HEK293 (cell line): ENCODE results near the gene ITPR2.

Source experiments
- CTCF ChIA-PET: fragments of 350-600 bp; formaldehyde crosslinking; extraction: SDS; loops from one replicate; lab custom pipeline; 2021; ENCODE audit warnings: antibody characterized with exemption; lab: Yijun Ruan, JAX
- POLR2A ChIA-PET: fragments of 300-600 bp; formaldehyde crosslinking; extraction: SDS; loops from one replicate; lab custom pipeline; 2020; ENCODE audit warnings: antibody characterized with exemption, inconsistent platforms; lab: Yijun Ruan, JAX
- H3K27ac ChIP-seq: fragments of 200-500 bp; sonication (Bioruptor generic); 2 replicates; pipeline ENCODE4 v1.5.1; 2014; ENCODE audit warnings: low read depth, low read length, control low read depth, inconsistent platforms; ENCODE audit errors: extremely low read depth
- H3K36me3 ChIP-seq, 2 experiments: fragments of 200-500 bp in 1 of 2; sonication (Bioruptor generic) in 1 of 2; 1 replicate in 1 of 2; 2 replicates in 1 of 2; pipeline ENCODE4 v1.5.1; 2014 to 2017; ENCODE audit warnings: inconsistent platforms in 2 of 2, low read length in 2 of 2; ENCODE audit not compliant: control insufficient read depth in 2 of 2, insufficient read depth in 1 of 2
- H3K4me1 ChIP-seq: fragments of 200-500 bp; sonication (Bioruptor generic); 2 replicates; pipeline ENCODE4 v1.5.1; 2014; ENCODE audit warnings: mild to moderate bottlenecking, low read length, inconsistent platforms; ENCODE audit not compliant: control insufficient read depth, insufficient read depth
- H3K4me3 ChIP-seq: 2 replicates; pipeline ENCODE4 v1.5.1; 2011; ENCODE audit warnings: low read depth, mild to moderate bottlenecking, control low read depth, low read length, moderate library complexity
- H3K9me3 ChIP-seq: fragments of 200-500 bp; sonication (Bioruptor generic); 2 replicates; pipeline ENCODE4 v1.5.1; 2014; ENCODE audit warnings: low read depth, low read length, inconsistent platforms; ENCODE audit not compliant: control insufficient read depth, insufficient read depth
- INSM2 ChIP-seq: fragments of 450-650 bp; formaldehyde crosslinking; IDR thresholded peaks from 2 replicates; pipeline ENCODE4 v1.5.1; 2016; ENCODE audit warnings: missing biosample characterization, missing genetic modification characterization
- REPIN1 ChIP-seq: fragments of 450-650 bp; formaldehyde crosslinking; IDR thresholded peaks from 2 replicates; pipeline ENCODE4 v1.5.1; 2017; ENCODE audit warnings: missing biosample characterization, missing genetic modification characterization, low read depth
- ZBTB26 ChIP-seq: fragments of 450-650 bp; formaldehyde crosslinking; optimal IDR thresholded peaks from 2 replicates; pipeline ENCODE3; 2016; ENCODE audit warnings: missing biosample characterization, mild to moderate bottlenecking, missing genetic modification characterization
- ZBTB6 ChIP-seq: fragments of 450-650 bp; formaldehyde crosslinking; IDR thresholded peaks from 2 replicates; pipeline ENCODE4 v1.5.1; 2017; ENCODE audit warnings: missing biosample characterization, missing genetic modification characterization
- ZBTB8A ChIP-seq: fragments of 450-650 bp; formaldehyde crosslinking; IDR thresholded peaks from 2 replicates; pipeline ENCODE4 v1.5.1; 2016; ENCODE audit warnings: missing biosample characterization, missing genetic modification characterization
- ZNF112 ChIP-seq: fragments of 450-650 bp; formaldehyde crosslinking; IDR thresholded peaks from 2 replicates; pipeline ENCODE4 v1.5.0; 2017; ENCODE audit warnings: missing biosample characterization, missing genetic modification characterization
- ZNF155 ChIP-seq: fragments of 450-650 bp; formaldehyde crosslinking; IDR thresholded peaks from 2 replicates; pipeline ENCODE4 v1.5.1; 2016; ENCODE audit warnings: missing biosample characterization, missing genetic modification characterization
- ZNF18 ChIP-seq: fragments of 450-650 bp; formaldehyde crosslinking; IDR thresholded peaks from 2 replicates; pipeline ENCODE4 v1.5.1; 2016; ENCODE audit warnings: missing biosample characterization, missing genetic modification characterization
- ZNF214 ChIP-seq: fragments of 450-650 bp; formaldehyde crosslinking; IDR thresholded peaks from 2 replicates; pipeline ENCODE4 v1.5.1; 2017; ENCODE audit warnings: missing biosample characterization, mild to moderate bottlenecking, missing genetic modification characterization, borderline replicate concordance
- ZNF223 ChIP-seq: fragments of 450-650 bp; formaldehyde crosslinking; IDR thresholded peaks from 2 replicates; pipeline ENCODE4 v1.5.1; 2016; ENCODE audit warnings: missing biosample characterization, missing genetic modification characterization
- ZNF341 ChIP-seq: fragments of 450-650 bp; formaldehyde crosslinking; IDR thresholded peaks from 2 replicates; pipeline ENCODE4; 2016; ENCODE audit warnings: low read depth, missing biosample characterization, missing genetic modification characterization
- ZNF366 ChIP-seq: fragments of 450-650 bp; formaldehyde crosslinking; conservative IDR thresholded peaks from 2 replicates; pipeline ENCODE4 v1.5.1; 2016; ENCODE audit warnings: missing biosample characterization, missing genetic modification characterization
- ZNF423 ChIP-seq: fragments of 450-650 bp; formaldehyde crosslinking; IDR thresholded peaks from 2 replicates; pipeline ENCODE4 v1.5.1; 2016; ENCODE audit warnings: missing biosample characterization, missing genetic modification characterization
- ZNF624 ChIP-seq: fragments of 450-650 bp; formaldehyde crosslinking; IDR thresholded peaks from 2 replicates; pipeline ENCODE4 v1.5.1; 2017; ENCODE audit warnings: missing biosample characterization, missing genetic modification characterization
- ZNF670 ChIP-seq: fragments of 450-650 bp; formaldehyde crosslinking; IDR thresholded peaks from 2 replicates; pipeline ENCODE4 v1.5.1; 2016; ENCODE audit warnings: missing biosample characterization, missing genetic modification characterization, low read depth
- ZNF830 ChIP-seq: fragments of 450-650 bp; IDR thresholded peaks from 2 replicates; pipeline ENCODE4 v1.5.0; 2018; ENCODE audit warnings: missing biosample characterization, missing genetic modification characterization, low read depth, mild to moderate bottlenecking, moderate library complexity
- TF ChIP-seq, protein P1 (sequence below): fragments of 450-650 bp; formaldehyde crosslinking; conservative IDR thresholded peaks from 2 replicates; pipeline ENCODE4 v1.5.1; 2016; ENCODE audit warnings: low read depth, missing biosample characterization, missing genetic modification characterization
- TF ChIP-seq, protein P2 (sequence below): fragments of 450-650 bp; formaldehyde crosslinking; IDR thresholded peaks from 2 replicates; pipeline ENCODE4 v1.5.1; 2016; ENCODE audit warnings: missing biosample characterization, missing genetic modification characterization, borderline replicate concordance

The ITPR2 gene

DNA sequence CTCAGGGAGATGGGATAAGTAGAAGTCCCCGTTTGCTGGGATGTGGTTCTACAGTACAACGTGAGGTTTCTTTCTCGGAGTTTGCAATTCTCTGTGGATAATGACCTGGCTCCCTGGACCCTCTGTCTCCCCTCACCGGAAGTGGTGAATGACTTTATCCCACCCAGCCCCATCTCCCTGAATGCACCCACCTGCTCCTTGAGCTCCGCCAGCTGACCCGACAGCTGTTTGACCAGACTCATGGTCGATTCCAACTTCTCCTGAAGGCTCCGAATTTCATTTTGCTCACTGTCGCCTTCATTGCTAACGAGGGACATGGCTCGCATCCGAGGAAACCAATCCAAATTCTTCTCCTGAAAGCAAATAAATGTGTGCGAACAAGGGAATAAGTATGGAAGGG lies 493.0 kb downstream of the ITPR2 start (continued):
- no peak for TF ChIP-seq INSM2 (tag by site-specific recombination)
- TF ChIP-seq ZNF423 (tag by site-specific recombination): no peak
- TF ChIP-seq ZNF223 (tag by site-specific recombination): no peak

GRCh38 chr12:26338586-26339572 lies 494.1 kb downstream of the ITPR2 start:
- H3K4me1 ChIP-seq: peaks cover 8% of the 10 kb centered on the region; the same call in 1 of the 2 replicates
- no peak overlapping the region for H3K4me3 ChIP-seq
- no peak for TF ChIP-seq REPIN1 (tag by site-specific recombination)
- no peak for TF ChIP-seq ZNF214 (tag by site-specific recombination)
- TF ChIP-seq ZNF18 (tag by site-specific recombination): no peak
- no peak for TF ChIP-seq ZBTB6 (tag by site-specific recombination)
- no peak for TF ChIP-seq ZNF366 (tag by site-specific recombination)
- TF ChIP-seq ZNF112 (tag by site-specific recombination): no peak
- no peak for TF ChIP-seq ZNF830 (tag by site-specific recombination)
- TF ChIP-seq ZBTB8A (tag by site-specific recombination): no peak
- TF ChIP-seq ZNF670 (tag by site-specific recombination): no peak
- no peak for TF ChIP-seq ZNF155 (tag by site-specific recombination)
- no peak for TF ChIP-seq ZNF624 (tag by site-specific recombination)
- H3K27ac ChIP-seq: no peak overlapping the region
- H3K36me3 ChIP-seq: no peaks in the 10 kb centered on the region
- POLR2A ChIA-PET: interaction anchor here (0.6 kb wide), 1 partner anchor 1062 kb away, joined by 3 read pairs; no protein-coding TSS in a partner anchor
- no peaks in the 10 kb centered on the region for H3K9me3 ChIP-seq
- CTCF ChIA-PET: no interaction called here

DNA sequence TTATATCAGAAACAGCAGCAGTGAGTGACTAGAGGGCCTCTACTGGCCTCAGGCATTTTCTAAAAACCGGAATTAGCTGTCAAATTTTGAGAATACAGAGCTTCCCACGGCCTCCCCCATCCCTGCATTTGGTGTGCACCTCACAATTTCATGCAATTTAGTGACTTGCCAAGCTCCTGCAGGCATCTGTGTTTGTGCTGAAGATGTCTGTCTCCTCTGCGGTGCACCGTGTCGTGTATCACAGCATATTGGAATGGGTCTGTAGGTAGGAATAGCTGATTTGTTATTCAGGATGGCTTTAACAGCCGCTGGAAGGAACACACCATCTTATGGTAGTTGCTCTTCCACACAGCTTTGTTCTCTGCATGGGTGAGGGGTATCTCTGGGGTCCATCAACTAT lies 497.3 kb downstream of the ITPR2 start:
- ChIA-PET CTCF (interaction anchor here (0.6 to 0.9 kb wide), 3 partner anchors 121 to 216 kb away, joined by 3 to 4 read pairs (median 3); no protein-coding TSS in a partner anchor), POLR2A (no interaction called here)
- Histone ChIP-seq H3K36me3 (no peaks in the 10 kb centered on the region), H3K27ac (no peak overlapping the region), H3K4me1 (no peaks in the 10 kb centered on the region), H3K4me3 (no peak overlapping the region), H3K9me3 (no peaks in the 10 kb centered on the region)
- TF ChIP-seq, protein P1, sequence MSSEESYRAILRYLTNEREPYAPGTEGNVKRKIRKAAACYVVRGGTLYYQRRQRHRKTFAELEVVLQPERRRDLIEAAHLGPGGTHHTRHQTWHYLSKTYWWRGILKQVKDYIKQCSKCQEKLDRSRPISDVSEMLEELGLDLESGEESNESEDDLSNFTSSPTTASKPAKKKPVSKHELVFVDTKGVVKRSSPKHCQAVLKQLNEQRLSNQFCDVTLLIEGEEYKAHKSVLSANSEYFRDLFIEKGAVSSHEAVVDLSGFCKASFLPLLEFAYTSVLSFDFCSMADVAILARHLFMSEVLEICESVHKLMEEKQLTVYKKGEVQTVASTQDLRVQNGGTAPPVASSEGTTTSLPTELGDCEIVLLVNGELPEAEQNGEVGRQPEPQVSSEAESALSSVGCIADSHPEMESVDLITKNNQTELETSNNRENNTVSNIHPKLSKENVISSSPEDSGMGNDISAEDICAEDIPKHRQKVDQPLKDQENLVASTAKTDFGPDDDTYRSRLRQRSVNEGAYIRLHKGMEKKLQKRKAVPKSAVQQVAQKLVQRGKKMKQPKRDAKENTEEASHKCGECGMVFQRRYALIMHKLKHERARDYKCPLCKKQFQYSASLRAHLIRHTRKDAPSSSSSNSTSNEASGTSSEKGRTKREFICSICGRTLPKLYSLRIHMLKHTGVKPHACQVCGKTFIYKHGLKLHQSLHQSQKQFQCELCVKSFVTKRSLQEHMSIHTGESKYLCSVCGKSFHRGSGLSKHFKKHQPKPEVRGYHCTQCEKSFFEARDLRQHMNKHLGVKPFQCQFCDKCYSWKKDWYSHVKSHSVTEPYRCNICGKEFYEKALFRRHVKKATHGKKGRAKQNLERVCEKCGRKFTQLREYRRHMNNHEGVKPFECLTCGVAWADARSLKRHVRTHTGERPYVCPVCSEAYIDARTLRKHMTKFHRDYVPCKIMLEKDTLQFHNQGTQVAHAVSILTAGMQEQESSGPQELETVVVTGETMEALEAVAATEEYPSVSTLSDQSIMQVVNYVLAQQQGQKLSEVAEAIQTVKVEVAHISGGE (tag by site-specific recombination): no peak
- no peak for TF ChIP-seq ZNF341 (tag by site-specific recombination)
- TF ChIP-seq ZBTB26 (tag by site-specific recombination): no peak
- TF ChIP-seq, protein P2, sequence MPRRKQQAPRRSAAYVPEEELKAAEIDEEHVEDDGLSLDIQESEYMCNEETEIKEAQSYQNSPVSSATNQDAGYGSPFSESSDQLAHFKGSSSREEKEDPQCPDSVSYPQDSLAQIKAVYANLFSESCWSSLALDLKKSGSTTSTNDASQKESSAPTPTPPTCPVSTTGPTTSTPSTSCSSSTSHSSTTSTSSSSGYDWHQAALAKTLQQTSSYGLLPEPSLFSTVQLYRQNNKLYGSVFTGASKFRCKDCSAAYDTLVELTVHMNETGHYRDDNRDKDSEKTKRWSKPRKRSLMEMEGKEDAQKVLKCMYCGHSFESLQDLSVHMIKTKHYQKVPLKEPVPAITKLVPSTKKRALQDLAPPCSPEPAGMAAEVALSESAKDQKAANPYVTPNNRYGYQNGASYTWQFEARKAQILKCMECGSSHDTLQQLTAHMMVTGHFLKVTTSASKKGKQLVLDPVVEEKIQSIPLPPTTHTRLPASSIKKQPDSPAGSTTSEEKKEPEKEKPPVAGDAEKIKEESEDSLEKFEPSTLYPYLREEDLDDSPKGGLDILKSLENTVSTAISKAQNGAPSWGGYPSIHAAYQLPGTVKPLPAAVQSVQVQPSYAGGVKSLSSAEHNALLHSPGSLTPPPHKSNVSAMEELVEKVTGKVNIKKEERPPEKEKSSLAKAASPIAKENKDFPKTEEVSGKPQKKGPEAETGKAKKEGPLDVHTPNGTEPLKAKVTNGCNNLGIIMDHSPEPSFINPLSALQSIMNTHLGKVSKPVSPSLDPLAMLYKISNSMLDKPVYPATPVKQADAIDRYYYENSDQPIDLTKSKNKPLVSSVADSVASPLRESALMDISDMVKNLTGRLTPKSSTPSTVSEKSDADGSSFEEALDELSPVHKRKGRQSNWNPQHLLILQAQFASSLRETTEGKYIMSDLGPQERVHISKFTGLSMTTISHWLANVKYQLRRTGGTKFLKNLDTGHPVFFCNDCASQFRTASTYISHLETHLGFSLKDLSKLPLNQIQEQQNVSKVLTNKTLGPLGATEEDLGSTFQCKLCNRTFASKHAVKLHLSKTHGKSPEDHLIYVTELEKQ (tag by site-specific recombination): no peak
